Right forelimb (tissue), 1 donor: ENCODE measurements around the gene DEDD.

Experiments used
- DNase-seq: peaks from one replicate; pipeline ENCODE4 v3.0.0-alpha.2; 2018

Gene DEDD

DNA sequence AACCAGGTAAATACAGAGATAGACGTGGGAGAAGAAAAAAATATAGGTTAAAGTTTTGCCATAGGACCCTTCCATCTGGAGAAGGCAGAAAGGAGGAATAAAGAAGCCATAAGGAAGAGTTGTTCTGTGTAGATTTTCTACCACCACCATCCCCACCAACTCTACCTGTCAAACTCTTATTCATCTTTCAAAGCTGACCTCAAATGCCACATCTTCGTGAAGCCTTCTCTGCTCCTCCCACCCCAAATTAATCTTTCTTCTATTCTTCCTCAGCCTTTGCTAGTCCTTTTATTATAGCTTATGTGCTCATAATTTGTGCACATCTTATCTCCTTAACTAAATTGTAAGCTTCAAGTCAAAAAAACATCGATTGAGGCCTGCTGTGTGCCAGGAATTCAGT, 41.9 kb downstream of the DEDD start:
- DNase-seq = no peak

DNA sequence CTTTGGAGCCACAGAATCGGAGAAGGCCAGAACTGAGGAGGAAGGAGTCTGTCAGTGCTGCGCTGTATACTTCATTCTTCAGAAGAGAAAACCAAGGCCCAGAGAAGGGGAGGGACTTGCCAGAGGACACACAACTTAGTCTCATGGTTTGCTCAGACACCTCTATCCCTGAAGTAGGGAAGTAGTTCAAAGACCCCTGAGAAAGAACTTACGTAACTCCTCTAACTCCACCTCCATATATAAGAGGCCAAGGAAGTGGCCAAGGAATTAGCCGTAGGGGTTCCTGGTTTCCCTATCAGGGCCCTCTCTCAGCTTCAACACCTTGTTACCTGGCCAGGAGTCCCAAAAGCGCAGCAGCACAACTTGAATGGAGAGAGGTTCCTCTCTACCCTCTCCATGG, 42.5 kb downstream of the DEDD start:
- DNase-seq = no peak

DNA sequence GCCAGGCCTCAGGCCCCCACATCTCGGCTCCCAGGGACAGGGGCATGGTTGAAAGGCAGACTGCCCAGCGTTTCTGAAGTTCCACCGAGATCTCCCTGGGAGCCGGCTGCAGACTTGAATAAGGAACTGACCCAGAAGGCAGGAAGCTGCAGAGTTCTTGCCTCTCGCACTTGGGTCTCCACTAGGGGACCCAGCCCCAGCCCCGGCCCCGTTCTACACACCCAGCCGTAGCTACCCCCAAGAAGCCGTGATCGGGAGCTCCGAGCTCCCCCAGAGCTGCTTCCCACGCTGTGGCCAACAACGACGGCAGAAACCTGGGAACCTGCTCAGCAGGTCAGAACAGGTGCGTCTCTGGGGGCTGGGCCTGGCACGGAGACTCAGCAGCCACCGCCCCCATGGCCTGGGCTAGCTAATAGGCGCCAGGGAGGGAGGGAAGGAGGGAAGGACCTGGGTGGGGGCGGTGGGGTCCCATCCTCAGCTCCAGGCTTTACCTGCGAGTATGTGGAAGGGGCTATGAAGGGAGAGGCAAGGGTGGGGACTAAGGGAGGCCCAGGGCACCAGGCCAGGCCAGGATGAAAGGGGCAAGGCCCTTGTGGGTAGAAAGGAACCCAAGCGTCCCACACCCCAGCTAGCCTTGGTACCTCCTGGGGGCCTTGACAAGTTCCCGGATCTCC, 43.1 kb downstream of the DEDD start, which contains the start of gene NECTIN4:
NECTIN4 (minus strand) TSS at position 308 of the 674 bp plus-strand sequence; CDS start at position 46, 262 bp downstream.
- DNase-seq = no peak

- no peak for DNase-seq
Measured at GRCh38 chr1:161088587-161089110, 43.8 kb downstream of the DEDD start.

GRCh38 chr1:161086457-161086856, 46.0 kb downstream of the DEDD start:
- no peak for DNase-seq

DNA sequence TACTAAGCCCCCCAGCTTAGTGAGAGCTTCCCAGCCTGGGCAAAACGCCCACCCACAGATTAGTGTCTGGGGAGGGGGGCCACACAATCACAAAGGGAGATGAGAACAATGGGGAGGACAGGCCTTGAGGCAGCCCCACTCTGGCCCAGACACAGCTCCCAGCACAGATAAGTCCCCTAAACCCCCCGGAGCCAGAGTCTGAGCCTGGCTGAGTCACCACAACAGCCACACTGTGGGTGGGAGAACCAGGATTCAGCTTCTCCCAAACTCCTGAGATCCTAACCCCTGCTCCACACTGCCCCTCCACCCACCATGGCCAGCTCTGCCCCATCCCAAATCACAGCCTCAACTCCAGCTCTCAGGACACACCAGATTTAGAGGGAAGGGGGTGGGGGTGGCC, 47.3 kb downstream of the DEDD start:
- DNase-seq = no peak

GRCh38 chr1:161084597-161084988, 47.9 kb downstream of the DEDD start:
- no peak for DNase-seq

GRCh38 chr1:161083748-161084596, 48.5 kb downstream of the DEDD start:
- DNase-seq = no peak

- DNase-seq = no peak
Measured at GRCh38 chr1:161082996-161083747, 49.3 kb downstream of the DEDD start.

DNA sequence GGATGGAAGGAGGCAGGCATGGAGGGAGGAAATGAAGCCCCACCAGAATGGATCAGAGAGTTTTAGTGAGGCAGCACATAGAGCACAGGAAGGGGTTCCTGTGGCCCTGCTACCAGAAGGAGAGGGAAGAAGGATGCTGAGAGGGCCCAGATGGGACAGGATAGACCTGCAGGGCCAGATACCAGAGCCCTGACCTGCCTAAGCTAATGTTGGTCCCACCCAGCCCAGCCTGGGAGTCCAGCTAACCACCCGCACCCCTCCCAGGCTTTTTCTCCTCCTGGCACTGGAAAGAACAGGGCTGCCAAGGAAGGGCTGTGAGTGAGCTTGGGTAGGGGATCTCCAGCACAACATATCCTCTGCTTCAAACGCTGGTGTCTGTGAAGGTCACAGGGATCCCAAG, 50.0 kb downstream of the DEDD start:
- no peak for DNase-seq

GRCh38 chr1:161081519-161081918, 50.9 kb downstream of the DEDD start:
- DNase-seq = no peak

DNA sequence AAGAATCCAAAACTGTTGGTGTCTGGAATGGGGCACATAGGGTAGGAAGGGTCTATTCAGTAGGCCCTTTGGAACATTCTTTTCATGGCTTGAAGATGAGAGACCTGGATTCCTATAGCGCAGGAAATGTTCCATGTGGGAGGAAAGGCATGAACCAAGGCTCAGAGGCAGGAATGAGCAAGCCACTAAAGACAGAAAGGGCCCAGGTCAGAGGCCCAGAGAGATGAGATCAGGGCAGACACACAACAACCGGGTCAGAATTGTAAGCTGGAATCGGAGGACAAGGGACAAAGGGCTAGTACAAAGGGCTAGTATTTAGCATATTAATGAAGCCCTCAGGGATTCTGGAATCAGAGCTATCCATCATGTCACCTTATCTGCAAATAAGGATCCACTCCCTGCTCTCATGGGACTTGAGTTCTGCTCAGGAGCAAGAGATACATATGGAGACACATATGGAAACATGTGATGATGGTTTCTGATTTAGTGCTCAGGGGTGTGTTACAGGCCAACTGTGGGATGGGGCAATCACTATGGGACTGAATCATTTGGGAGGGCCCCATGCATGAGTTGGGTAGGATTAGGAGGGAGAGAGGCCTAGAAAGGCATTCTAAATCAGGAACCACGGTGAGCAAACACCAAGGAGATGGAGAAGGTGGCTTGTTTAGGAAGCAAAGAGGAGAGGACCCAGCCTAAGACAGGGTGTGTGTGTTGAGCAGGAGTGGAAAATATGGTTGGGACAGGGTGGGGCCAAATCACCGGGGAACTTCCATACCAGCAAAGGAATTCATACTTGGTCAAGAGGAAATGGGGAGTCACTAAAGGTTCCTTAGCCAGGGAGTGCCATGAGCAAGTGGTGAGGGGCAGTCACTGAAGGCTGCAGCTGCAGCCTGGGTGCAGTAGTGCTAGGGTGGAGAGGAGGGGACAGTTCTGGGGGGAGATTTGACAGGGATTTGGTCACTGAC, 51.7 kb downstream of the DEDD start:
- DNase-seq = no peak

DNA sequence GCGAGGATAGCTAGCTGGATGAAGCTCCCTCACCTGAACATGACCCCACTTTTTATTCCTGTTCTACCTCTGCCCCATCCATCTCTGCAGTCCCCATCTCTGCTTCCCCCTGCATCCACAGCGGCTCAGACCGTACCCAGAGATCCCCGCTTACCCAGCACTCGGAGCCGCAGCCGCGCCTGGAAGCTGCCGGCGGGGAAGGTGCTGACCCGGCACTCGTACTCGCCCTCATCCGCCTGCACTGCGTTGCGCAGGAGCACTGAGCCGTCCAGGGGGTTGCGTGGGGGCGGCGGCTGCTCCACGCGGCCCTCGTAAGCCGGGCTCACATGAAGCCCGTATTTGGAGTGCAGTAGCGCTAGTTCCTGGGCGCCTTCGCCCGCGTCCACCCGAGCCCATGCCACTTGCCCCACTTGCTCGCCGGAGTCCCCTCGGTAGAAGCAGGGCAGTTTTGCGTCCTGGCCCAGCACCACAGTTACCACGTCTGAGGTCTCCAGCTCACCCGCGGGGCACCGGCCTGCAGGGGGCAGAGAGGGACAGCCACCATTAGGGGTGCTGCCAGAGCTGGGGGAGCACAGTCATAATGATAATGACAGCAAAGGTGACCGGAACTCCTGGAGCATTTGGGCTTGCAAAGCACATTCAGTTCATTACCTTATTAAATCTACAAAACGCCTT, 52.9 kb downstream of the DEDD start:
- DNase-seq = no peak

DNA sequence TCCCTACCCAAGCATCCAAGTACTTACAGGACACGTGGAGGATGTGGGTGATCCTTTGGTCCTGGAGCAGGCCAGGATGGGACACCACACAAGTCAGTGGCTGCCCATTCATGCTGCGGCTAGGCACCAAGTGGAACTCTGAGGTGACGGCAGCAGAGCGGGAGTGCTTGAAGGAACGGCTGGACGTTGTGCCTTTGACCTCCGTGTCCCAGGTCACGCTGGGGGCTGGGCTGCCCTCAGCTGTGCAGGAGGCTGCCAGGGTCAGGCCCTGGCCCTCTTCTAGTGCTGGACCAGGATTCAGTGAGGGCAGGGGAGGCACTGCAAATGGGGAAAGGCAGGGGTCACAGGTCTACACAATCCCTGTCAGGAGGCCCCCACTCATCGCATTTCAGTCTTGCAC, 55.0 kb downstream of the DEDD start:
- DNase-seq = no peak

DNA sequence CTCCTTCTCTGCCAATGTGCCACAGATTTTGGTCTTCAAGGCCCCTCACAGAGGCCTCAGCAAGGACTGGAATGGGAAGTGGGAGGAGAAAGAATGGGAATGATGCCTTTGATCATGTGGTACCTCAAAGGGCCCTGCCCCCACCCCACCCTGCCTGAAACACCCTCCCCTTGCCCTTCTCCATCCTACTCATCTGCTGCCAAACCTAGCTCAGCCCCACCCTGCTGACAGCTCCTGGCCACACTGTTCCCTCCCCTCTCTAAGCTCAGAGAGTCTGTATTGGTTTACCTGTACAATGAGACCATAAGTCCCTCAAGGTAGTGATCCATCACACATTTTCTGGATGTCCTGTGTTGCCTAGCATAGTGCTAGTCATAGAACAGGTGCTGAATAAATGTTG, 56.1 kb downstream of the DEDD start:
- DNase-seq = peak; percentile 20

DNA sequence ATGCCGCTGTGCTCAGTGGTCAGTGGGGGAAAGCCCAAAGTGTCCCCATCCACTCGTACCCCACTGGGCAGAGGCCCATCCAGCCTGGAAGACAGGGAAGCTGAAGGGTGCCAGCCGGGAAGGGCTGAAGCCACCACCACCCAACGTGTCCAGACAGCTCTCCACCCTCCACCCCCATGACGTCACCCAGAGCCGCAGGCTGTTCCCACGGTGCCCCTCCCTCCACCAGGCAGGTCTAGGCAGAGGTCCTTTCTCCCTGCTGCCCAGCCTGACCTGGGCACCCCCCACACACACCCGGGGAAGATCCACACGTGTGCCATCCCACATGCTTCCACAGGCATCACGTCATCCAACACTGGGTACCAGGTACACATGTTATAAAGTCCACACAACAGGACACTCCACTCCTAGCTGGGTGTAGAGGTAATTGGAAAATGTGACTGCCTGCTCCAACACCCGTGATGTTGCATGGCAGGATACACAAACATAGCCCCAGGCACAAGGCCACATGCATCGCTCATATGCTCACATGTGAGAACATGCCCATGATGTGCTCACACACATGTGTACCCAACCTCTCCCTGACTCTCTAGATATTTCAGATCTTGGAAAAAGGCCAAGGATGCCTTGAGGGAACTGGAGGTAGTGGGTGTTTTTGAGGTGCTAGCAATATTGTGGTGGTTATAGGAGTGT, 57.6 kb downstream of the DEDD start:
- DNase-seq = no peak

DNA sequence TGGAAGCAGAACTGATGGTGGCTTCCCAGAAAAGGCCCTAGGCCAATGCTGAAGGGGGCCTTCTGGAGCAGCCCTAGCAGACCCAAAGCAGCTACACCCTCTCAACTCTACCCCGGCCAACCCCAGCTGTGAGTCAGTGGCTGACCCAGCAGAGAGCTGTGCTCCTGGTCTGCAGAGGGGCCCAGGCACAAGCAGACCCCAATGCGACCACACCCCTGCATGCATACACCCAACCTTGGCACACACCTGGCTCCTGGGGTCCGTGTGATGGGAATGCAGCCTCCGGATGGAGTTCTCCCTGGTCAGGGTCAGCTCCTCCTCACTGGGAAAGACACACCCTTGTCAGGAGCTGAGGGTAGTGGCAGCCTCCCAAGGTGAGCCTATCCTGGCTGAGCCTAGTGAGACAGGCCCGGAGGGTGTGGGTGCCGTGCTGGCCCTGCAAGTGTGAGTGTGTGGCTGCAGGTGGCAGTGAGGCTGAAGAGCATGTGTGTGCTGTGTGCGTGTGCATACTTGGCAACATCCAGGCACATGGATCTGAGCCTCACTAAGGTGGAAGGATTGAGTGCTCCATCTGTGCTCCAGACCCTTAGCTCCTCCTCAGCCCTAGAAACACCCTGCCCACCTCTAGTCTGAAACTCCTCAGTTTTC, 58.9 kb downstream of the DEDD start:
- no peak for DNase-seq

DNA sequence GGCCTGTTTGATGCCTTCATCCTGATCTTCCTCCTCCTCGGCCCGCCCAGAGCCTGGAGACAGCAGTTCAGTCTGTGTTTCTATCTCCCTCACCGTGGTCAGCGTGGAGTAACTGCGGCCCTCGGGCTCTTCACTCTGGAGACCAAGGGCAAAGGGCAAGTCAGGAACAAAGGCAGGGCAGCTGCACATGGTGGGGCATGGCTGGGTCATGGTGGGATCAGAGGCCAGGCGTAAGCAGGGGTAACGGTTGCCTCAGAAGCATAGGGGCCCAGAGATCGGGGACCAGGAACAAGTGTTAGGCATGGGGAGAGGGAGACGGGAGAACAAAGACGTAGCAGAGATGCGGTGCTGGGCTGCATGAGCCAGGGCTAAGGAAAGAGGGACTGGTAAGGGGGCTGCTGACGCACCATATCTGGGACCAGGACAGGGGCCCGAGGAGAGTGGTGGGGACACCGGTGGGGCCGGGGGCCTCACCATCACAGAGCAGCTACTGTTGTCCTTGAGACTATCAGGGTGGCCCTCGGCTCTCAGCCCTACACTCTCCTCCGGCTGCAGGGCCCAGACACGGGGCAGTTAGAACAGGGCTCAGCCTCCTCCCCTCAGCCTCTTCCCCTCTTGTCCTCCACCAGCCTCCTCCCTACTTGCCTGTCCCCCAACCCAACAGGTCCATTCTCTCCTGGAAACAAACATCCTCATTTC, 59.6 kb downstream of the DEDD start:
- DNase-seq = no peak

DNA sequence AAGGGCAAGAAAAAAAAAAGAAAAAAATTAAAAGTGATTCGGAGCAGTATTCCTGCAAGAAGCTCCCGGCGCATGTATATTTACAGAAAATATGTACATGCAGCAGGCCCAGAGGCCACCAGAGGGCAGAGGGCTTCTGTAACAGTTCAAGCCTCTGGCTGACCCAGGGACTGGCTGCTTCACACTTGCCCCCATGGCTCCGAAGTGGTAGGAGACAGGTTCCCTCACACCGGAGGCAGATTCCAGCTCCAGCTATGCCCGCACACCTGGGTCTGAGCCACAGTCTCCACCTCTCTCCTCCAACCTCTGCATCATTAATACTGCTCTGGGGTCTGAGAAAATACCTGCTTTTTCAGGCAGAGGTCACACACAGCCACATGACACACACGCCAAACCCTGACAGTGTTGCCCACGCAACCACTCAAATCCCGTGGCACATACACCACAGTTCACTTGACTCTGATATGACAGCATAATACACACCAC, 60.5 kb downstream of the DEDD start:
- DNase-seq = no peak
